Mucosa of stomach (tissue), 1 donor: ENCODE data around the gene TMEM63C.
"Not testable (repeated sequence)": the region's sequence is repeated elsewhere in the genome, so short reads cannot be mapped to it uniquely, and the experiment has no call there.

ENCODE experiments used
- H3K27me3 ChIP-seq: one replicate; pipeline ENCODE4 v1.7.0; 2013; ENCODE audit warnings: mild to moderate bottlenecking, low read length; ENCODE audit not compliant: control insufficient read depth, insufficient read depth
- H3K36me3 ChIP-seq: one replicate; pipeline ENCODE4 v1.7.0; 2013; ENCODE audit warnings: low read length; ENCODE audit not compliant: control insufficient read depth, insufficient read depth
- H3K4me1 ChIP-seq: one replicate; pipeline ENCODE4 v1.7.0; 2013; ENCODE audit warnings: mild to moderate bottlenecking, low read length; ENCODE audit not compliant: control insufficient read depth, insufficient read depth
- H3K4me3 ChIP-seq: one replicate; pipeline ENCODE4 v1.7.0; 2013; ENCODE audit warnings: low read length
- H3K9ac ChIP-seq: one replicate; pipeline ENCODE4 v1.7.0; 2013; ENCODE audit warnings: mild to moderate bottlenecking, low read length, moderate library complexity
- H3K9me3 ChIP-seq: one replicate; pipeline ENCODE4 v1.7.0; 2013; ENCODE audit warnings: mild to moderate bottlenecking, low read length, moderate library complexity; ENCODE audit not compliant: control insufficient read depth
- donor health status: Pancreatic carcinoma.

The TMEM63C gene

DNA sequence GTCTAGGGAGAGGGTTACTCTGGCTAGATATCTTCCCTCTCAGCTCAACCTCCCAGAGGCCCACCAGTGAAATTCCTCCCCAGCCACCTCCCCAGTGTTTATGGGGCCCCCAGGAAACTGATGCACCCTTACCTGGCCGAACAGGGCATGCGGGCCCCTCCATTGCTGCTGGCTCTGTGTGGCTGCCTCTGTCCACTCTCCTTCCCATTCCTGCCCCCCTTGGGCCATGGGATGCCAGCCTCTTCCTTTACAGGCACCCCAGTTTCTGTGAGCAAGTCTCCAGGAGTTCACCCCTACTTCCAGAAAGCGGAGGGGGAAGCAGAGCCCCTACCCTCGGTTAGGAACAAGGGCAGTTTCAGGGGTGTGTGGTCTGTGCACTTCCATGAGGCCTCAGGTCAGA lies 20.6 kb upstream of the TMEM63C start:
- H3K4me1 ChIP-seq, result peaks cover 3% of the 10 kb centered on the region
- H3K27me3 ChIP-seq, result peaks cover 18% of the 10 kb centered on the region
- H3K9me3 ChIP-seq, result no peaks in the 10 kb centered on the region
- H3K4me3 ChIP-seq, result no peak overlapping the region
- H3K9ac ChIP-seq, result no peak overlapping the region
- H3K36me3 ChIP-seq, result no peaks in the 10 kb centered on the region

DNA sequence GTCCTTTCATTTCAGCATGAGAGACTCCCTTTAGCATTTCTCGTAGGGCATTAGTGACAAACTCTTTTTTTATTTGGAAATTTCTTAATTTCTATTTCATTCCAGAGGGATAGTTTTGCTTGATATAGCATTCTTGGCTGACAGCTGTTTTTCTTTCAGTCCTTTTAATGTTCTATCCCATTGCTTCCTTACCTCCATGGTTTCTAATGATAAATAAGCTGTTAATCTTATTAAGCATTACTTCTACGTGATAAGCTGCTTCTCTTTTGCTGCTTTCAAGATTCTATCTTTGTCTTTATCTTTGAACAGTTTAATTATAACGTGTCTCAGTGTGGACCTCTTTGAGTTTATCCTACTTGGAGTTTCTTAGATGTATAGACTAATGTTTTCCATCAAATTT lies 11.6 kb upstream of the TMEM63C start:
- H3K4me1 ChIP-seq, result no peaks in the 10 kb centered on the region
- H3K27me3 ChIP-seq, result no peaks in the 10 kb centered on the region

DNA sequence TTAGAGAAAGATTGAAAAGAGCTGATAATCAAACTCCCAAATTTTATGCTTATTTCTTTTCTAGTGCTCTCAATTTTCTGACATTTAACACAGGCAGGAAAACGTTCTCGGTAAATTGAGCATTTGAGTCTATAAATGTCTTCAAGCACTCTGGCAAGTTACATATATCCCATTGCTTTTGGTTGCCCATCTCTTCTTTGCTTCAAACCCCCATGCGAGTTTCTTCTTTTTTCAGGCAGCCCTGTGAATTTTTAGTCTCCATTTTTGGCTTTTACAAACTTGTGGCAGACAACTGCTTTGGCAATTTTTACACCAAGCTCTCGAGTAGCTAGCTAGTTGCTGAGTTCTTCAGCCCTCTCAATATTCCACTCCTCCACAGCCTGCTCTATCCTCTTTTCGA lies 8.7 kb upstream of the TMEM63C start:
- Histone ChIP-seq H3K9me3 (no peaks in the 10 kb centered on the region), H3K36me3 (no peaks in the 10 kb centered on the region), H3K27me3 (no peaks in the 10 kb centered on the region), H3K4me3 (no peak overlapping the region), H3K4me1 (no peaks in the 10 kb centered on the region), H3K9ac (no peak overlapping the region)

More for the DNA sequence above, 11.6 kb upstream of the TMEM63C start:
- Histone ChIP-seq H3K9ac (no peak overlapping the region), H3K36me3 (no peaks in the 10 kb centered on the region), H3K4me3 (no peak overlapping the region), H3K9me3 (no peaks in the 10 kb centered on the region)

DNA sequence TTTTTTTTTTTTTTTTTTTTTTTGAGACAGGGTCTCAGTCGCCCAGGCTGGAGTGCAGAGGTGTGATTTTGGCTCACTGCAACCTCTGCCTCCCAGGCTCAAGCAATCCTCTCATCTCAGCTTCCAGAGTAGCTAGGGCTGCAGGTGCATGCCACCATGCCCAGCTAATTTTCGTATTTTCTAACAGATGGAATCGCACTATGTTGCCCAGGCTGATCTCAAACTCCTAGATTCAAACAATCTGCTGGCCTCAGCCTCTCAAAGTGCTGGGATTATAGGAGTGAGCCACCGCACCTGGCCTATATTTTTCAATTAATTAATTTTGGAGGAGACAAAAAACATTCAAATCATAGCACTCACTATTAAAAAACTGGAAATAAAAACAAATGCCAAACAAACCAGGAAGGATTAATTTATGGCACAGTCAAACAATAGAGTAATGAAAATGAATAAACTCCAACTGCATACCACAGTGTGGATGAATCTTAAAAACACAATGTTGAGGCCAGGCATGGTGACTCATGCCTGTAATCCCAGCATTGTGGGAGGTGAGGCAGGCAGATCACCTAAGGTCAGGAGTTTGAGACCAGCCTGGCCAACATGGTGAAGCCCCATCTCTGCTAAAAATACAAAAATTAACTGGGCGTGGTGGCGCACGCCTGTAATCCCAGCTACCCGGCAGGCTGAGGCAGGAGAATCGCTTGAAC lies 7.5 kb upstream of the TMEM63C start:
- H3K27me3 ChIP-seq, H3K4me3 ChIP-seq, H3K9me3 ChIP-seq, H3K9ac ChIP-seq, H3K36me3 ChIP-seq, H3K4me1 ChIP-seq: not testable (repeated sequence)

DNA sequence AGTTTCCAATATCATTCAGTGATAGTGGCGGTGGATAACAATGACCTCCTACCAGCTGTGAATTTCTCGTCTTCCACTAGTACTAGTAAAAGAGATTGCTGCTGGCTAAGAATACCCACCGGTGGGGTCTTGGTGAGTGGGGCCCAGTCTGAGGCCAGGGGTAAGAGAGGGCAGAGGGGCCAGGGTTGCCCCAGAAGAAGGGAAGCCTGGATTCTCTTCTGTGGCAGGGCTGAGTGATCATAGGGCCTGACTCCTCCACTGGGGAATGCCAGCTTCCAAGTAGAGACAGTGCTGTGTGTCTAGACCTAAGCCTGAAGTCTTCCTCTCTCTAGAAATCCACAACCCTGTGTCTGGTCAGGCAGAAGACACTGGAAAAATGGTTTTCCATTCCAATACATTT lies 5.8 kb upstream of the TMEM63C start:
- Histone ChIP-seq H3K36me3 (no peaks in the 10 kb centered on the region), H3K9ac (no peak overlapping the region), H3K4me3 (no peak overlapping the region), H3K4me1 (no peaks in the 10 kb centered on the region), H3K27me3 (peaks cover 2% of the 10 kb centered on the region), H3K9me3 (no peaks in the 10 kb centered on the region)

DNA sequence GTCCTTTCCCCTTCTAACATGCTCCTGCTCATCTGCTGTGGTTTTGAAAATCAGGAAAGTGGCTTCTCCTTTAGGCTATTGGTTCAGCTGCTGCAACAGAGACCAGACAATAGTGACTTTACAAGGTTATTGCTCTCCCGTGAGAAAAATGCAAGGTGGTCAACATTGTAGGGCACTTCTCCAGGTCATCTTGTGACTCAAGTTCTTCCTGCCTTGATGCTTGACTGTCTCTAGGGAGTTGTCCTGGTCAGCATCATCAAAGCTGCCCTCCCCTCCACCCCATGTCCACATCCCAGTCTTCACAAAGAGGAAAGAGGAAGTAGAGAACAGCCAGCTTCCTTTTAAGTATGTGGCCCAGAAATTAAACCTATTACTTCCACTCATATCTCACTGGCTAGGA lies 3.9 kb upstream of the TMEM63C start:
- no peak overlapping the region for H3K4me3 ChIP-seq
- H3K27me3 ChIP-seq, result peaks cover 20% of the 10 kb centered on the region
- no peaks in the 10 kb centered on the region for H3K9me3 ChIP-seq
- peaks cover 7% of the 10 kb centered on the region for H3K4me1 ChIP-seq
- H3K36me3 ChIP-seq, result no peaks in the 10 kb centered on the region
- H3K9ac ChIP-seq, result no peak overlapping the region

DNA sequence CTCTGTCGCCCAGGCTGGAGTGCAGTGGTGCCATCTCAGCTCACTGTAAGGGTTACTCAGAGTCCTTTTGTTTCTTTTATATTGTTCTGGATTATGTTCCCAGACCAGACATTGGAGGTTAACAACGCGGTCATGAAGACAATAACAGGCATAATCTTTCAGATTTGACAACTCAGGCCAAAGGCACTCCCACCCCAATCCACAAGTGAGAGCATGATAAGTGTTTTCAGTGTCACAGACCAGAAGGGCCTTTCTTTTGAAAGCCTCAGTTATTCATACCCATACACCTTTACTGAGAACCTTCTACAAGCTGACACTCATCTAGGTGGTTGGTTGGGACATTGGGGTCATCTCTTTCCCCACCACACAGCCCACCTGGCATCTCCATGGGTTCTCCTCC lies 2.9 kb upstream of the TMEM63C start:
- Histone ChIP-seq H3K4me3 (no peak overlapping the region), H3K9me3 (no peaks in the 10 kb centered on the region), H3K36me3 (no peaks in the 10 kb centered on the region), H3K4me1 (peaks cover 7% of the 10 kb centered on the region), H3K9ac (no peak overlapping the region), H3K27me3 (peaks cover 27% of the 10 kb centered on the region)

DNA sequence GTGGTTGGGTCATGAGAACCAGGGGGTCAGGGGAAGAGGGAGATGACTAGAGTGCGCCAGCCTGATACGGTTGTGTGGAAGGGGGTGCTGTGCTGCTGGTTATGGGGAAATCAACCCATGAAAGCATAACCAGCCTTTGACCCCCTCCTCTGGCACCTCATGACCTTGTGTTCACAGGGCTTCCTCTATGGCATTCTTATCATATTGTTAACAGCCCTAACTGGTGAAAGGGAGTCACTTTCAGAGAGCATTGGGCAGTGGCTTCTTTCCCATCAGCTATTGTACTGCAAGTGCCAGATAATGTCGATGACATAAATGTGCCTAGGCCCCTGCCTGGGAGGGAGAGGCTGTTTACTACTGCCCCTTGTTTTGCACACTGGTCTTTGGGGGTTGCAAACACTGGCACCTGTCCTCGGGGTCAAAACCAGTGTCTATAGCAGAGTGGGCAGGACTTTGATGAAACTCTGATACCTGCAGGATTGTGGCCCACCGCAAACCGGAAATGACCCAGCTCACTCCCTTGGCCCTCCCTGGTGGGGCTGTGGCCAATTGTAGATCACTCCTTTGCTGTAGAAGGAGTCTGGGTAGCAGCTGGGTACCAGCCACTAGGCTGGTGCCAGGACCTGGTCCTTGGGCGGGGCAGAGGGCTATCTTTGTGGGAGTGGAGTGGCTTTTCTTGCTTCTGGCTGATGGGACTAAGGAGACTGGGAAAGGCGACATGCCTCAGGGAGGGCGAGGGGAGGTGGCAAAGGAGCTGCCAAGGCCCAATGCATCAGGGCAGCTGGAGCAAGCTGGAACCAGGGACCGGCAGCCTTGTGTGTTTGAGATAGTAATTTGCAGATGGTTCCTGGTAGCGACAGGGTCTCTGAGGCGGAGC lies 634 bp upstream of the TMEM63C start:
- H3K4me1 ChIP-seq, result peaks cover 13% of the 10 kb centered on the region
- H3K36me3 ChIP-seq, result no peaks in the 10 kb centered on the region
- no peak overlapping the region for H3K9ac ChIP-seq
- H3K9me3 ChIP-seq, result no peaks in the 10 kb centered on the region
- H3K4me3 ChIP-seq, result no peak overlapping the region
- H3K27me3 ChIP-seq, result peaks cover 40% of the 10 kb centered on the region

DNA sequence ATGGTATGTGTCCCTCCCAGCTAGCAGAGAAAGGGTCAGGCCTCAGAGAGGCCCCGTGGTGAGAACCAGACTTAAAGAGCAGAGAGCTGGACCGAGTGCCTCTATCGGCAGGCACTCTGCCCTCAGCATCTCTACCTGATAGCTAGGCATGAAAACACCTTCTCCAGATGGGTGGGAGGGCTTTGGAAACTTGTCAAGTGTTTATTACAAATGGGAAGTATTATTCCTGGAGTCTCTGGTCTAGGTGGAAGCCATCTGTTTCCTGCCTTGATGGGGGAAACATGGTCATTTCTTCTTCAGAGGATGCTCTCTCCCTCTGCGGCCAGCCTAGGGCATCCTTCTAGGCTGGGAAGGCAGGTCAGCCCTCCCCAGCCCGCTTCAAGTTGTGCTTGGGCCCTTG lies 2.3 kb downstream of the TMEM63C start:
- H3K9me3 ChIP-seq, result no peaks in the 10 kb centered on the region
- no peak overlapping the region for H3K9ac ChIP-seq
- peaks cover 48% of the 10 kb centered on the region for H3K27me3 ChIP-seq
- no peaks in the 10 kb centered on the region for H3K36me3 ChIP-seq
- no peak overlapping the region for H3K4me3 ChIP-seq
- H3K4me1 ChIP-seq, result peaks cover 13% of the 10 kb centered on the region

DNA sequence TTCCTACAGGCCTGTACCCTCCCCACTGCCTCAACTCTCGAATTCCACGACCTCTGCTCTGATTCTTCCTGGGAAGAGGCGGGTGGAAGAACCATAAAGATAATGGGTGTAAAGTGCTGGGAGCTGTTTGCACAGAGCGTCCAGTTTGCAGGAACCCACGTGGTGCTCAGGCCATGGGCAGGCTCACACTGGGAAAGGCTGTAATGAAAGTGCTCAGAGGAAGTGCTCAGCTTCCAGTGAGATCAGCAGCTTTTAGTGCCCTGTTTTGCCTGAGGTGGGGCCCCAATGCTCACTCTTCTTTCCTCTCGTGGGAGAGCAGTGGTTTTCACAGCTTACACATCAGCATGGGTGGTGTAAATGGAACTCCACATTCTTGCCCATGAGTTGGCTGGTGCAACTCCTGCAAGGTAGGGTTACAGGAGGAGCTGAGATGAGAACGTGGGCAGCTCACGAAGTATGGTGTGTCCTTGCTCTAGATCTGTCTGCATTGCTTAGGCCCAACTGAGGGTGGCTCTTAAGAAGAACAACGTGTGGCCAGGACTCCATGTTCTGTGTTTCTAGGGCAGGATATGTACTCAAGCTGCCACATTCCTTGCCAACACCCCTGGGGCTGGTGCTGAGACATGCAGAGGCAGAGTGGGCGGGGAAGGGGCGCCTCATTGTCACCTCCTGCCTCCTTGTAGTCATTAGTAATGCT lies 2.9 kb downstream of the TMEM63C start:
- Histone ChIP-seq H3K27me3 (peaks cover 51% of the 10 kb centered on the region), H3K36me3 (no peaks in the 10 kb centered on the region), H3K9ac (no peak overlapping the region)

DNA sequence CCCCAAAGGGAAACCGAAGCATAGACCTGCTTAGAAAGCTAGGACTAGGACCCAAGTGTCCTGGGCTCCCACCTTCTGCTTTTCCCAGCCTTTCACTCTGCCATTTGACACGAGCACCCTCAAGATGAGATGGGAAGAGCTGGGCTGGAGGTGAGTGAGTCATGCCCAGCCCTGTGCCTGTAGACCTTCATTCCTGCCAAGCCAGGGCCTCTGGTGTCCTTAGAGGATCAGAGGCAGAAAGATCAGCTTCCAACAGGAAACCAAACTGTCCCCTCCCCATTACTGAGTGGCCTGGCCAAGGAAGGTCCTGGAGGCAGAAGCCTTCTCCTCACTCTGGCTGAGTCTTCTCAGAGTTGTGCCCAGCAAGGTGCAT lies 3.5 kb downstream of the TMEM63C start:
- no peaks in the 10 kb centered on the region for H3K36me3 ChIP-seq
- no peak overlapping the region for H3K4me3 ChIP-seq
- peaks cover 13% of the 10 kb centered on the region for H3K4me1 ChIP-seq
- H3K27me3 ChIP-seq, result peaks cover 53% of the 10 kb centered on the region
- H3K9me3 ChIP-seq, result no peaks in the 10 kb centered on the region
- no peak overlapping the region for H3K9ac ChIP-seq

More for the DNA sequence above, 2.9 kb downstream of the TMEM63C start:
- H3K9me3 ChIP-seq, result no peaks in the 10 kb centered on the region
- H3K4me3 ChIP-seq, result no peak overlapping the region
- H3K4me1 ChIP-seq, result peaks cover 13% of the 10 kb centered on the region
